Body of pancreas (tissue), 4 donors: ENCODE results near the gene ATP5PD. TPM values are rescaled to one million over a fixed set of nuclear protein-coding genes. Genes with fewer than 3 reads are reported as not detected.
"Not testable (repeated sequence)": the region's sequence is repeated elsewhere in the genome, so short reads cannot be mapped to it uniquely, and the experiment has no call there.

Experiments
- ATAC-seq: fragments of 150-250 bp; one replicate; pipeline ENCODE4 v1.9.1; 2016
- DNase-seq, 4 donors: peaks; one replicate each; pipeline ENCODE4 v3.0.0-alpha.2; 2019
- H3K27ac ChIP-seq, 4 donors: fragments of 200-600 bp; sonication (generic); 1 replicate in 3 of 4; 2 replicates in 1 of 4; pipeline versions ENCODE4 v1.5.1 to v1.6.1; 2016 to 2019; ENCODE audit warnings: mild to moderate bottlenecking in 1 of 4, mixed read lengths in 1 of 4, moderate library complexity in 1 of 4
- H3K27me3 ChIP-seq, 2 donors: fragments of 200-600 bp; sonication (generic); one replicate each; pipeline ENCODE4 v1.6.0; 2016; ENCODE audit warnings: mild to moderate bottlenecking in 1 of 2
- H3K36me3 ChIP-seq, 2 donors: fragments of 200-600 bp; sonication (generic); replicated peaks in 1 of 2; 2 replicates each; pipeline ENCODE4 v1.5.1; 2016; ENCODE audit warnings: low read depth in 2 of 2; ENCODE audit not compliant: insufficient read depth in 1 of 2
- H3K4me1 ChIP-seq: fragments of 200-600 bp; sonication (generic); one replicate; pipeline ENCODE4 v1.6.0; 2016
- H3K4me3 ChIP-seq, 2 donors: fragments of 200-600 bp; sonication (generic); 1 replicate in 1 of 2; 2 replicates in 1 of 2; pipeline ENCODE4 v1.5.1; 2016 to 2019
- H3K9me3 ChIP-seq, 3 donors: fragments of 200-600 bp; sonication (generic); 1 replicate in 2 of 3; 2 replicates in 1 of 3; pipeline ENCODE4 v1.5.1; 2016
- CTCF ChIP-seq, 7 experiments: fragments of 450-650 bp in 4 of 7; fragments of 200-600 bp in 3 of 7; sonication (generic) in 3 of 7; IDR thresholded peaks; one replicate each; pipeline ENCODE4 v1.5.1; 2016 to 2019; ENCODE audit warnings: antibody characterized with exemption in 7 of 7
- POLR2A ChIP-seq, 3 donors: fragments of 450-650 bp; IDR thresholded peaks; one replicate each; pipeline ENCODE4 v1.6.1; 2016; ENCODE audit warnings: antibody characterized with exemption in 3 of 3, mild to moderate bottlenecking in 2 of 3
- WGBS, 2 donors: methylation state at CpG; one replicate each; pipeline ENCODE4 v1.1.5; 2017; 5-methylcytosine and 5-hydroxymethylcytosine counted together
- intact Hi-C: fragments of 100-400 bp; cut with DNase I; formaldehyde crosslinking; loops from one replicate; pipeline ENCODE4 v1.15.1; 2023
- total RNA-seq, 2 donors: library from RNA; depleted of rRNA; stranded (reverse); fragments of >200 nt; gene quantifications; one replicate each; pipeline ENCODE4 v1.1.0, GENCODE V29; 2016

Gene ATP5PD
- total RNA-seq, 2 donors from 2014 or later: 105 to 131 TPM

- Histone ChIP-seq H3K4me3 (no peak overlapping the region), H3K4me1 (peaks cover 21% of the 10 kb centered on the region), H3K27me3 (no peaks in the 10 kb centered on the region), H3K36me3 (peaks cover 0 to 2% of the 10 kb centered on the region in 2 donors), H3K27ac (peak overlapping the region in 1 of 4 donors; percentile 97), H3K9me3 (no peaks in the 10 kb centered on the region)
- DNase-seq (no peak), ATAC-seq (no peak)
- TF ChIP-seq POLR2A (IDR thresholded peaks at IDR 0.05) (no peak), CTCF (IDR thresholded peaks at IDR 0.05) (no peak)
- intact Hi-C loops: no loop called here
- WGBS, 2 donors: 88% methylated on average over 5 of the region's 5 CpGs
Observed at GRCh38 chr17:75049057-75049456, 2.3 kb upstream of the ATP5PD start.

- Histone ChIP-seq H3K9me3 (no peaks in the 10 kb centered on the region), H3K36me3 (peaks cover 0 to 2% of the 10 kb centered on the region in 2 donors), H3K27me3 (no peaks in the 10 kb centered on the region), H3K4me1 (peaks cover 21% of the 10 kb centered on the region), H3K4me3 (no peak overlapping the region), H3K27ac (peak overlapping the region in 3 of 4 donors; percentile 42 to 97 (median 93))
- WGBS, 2 donors: 12% methylated on average over 5 of the region's 5 CpGs
- TF ChIP-seq POLR2A (IDR thresholded peaks at IDR 0.05): no peak
- no peak for TF ChIP-seq CTCF (IDR thresholded peaks at IDR 0.05)
- peak; percentile 54 to 72 (median 68) for DNase-seq
- ATAC-seq: no peak
- intact Hi-C loops: no loop called here
Observed at GRCh38 chr17:75048249-75048878, 1.6 kb upstream of the ATP5PD start.

GRCh38 chr17:75047398-75048098 lies 779 bp upstream of the ATP5PD start:
- peak overlapping the region; percentile 44 to 67 for H3K4me3 ChIP-seq
- H3K27me3 ChIP-seq: no peaks in the 10 kb centered on the region
- TF ChIP-seq CTCF (IDR thresholded peaks at IDR 0.05) (no peak), POLR2A (IDR thresholded peaks at IDR 0.05) (no peak)
- DNase-seq (peak; percentile 27 to 49 (median 34)), ATAC-seq (no peak)
- intact Hi-C loops: no loop called here
- H3K36me3 ChIP-seq: no peaks in the 10 kb centered on the region
- H3K9me3 ChIP-seq: no peaks in the 10 kb centered on the region
- WGBS, 2 donors: 0 to 1% methylated on average over 16 to 30 of the region's 38 CpGs
- peak overlapping the region; percentile 83 to 97 (median 94) for H3K27ac ChIP-seq
- H3K4me1 ChIP-seq: peaks cover 21% of the 10 kb centered on the region

- intact Hi-C loops, DNase-seq, H3K36me3 ChIP-seq, H3K27me3 ChIP-seq, ATAC-seq, H3K9me3 ChIP-seq: not testable (repeated sequence)
- WGBS, 2 donors: 13 to 20% methylated on average over 24 to 25 of the region's 25 CpGs
- peaks cover 21% of the 10 kb centered on the region for H3K4me1 ChIP-seq
- H3K27ac ChIP-seq: peak overlapping the region in 3 of 4 donors; percentile 83 to 97 (median 93)
- H3K4me3 ChIP-seq: peak overlapping the region; percentile 62 to 92
Observed at GRCh38 chr17:75045946-75046406, 793 bp downstream of the ATP5PD start.

GRCh38 chr17:75044716-75045115 lies 2.1 kb downstream of the ATP5PD start:
- intact Hi-C loops: no loop called here
- WGBS, 2 donors: 79 to 84% methylated on average over 7 of the region's 7 CpGs
- no peak for ATAC-seq
- H3K4me1 ChIP-seq: peaks cover 21% of the 10 kb centered on the region
- H3K4me3 ChIP-seq: no peak overlapping the region
- no peak for TF ChIP-seq CTCF (IDR thresholded peaks at IDR 0.05)
- TF ChIP-seq POLR2A (IDR thresholded peaks at IDR 0.05): no peak
- no peak overlapping the region for H3K27ac ChIP-seq
- peaks cover 0 to 11% of the 10 kb centered on the region in 2 donors for H3K36me3 ChIP-seq
- no peak for DNase-seq
- H3K9me3 ChIP-seq: no peaks in the 10 kb centered on the region
- H3K27me3 ChIP-seq: no peaks in the 10 kb centered on the region

GRCh38 chr17:75043789-75044188 lies 3.0 kb downstream of the ATP5PD start:
- peaks cover 20% of the 10 kb centered on the region for H3K4me1 ChIP-seq
- ATAC-seq, intact Hi-C loops, H3K4me3 ChIP-seq, H3K27ac ChIP-seq, H3K27me3 ChIP-seq, H3K9me3 ChIP-seq, DNase-seq: not testable (repeated sequence)
- peaks cover 7 to 16% of the 10 kb centered on the region in 2 donors for H3K36me3 ChIP-seq
- WGBS, 2 donors: 78 to 79% methylated on average over 5 of the region's 5 CpGs
